Uterus (tissue), 2 donors: ENCODE results near the gene DOK6.

Experiments
- POLR2A ChIP-seq, 2 donors: fragments of 450-650 bp; IDR thresholded peaks; one replicate each; pipeline ENCODE4 v1.6.1; 2016; ENCODE audit warnings: antibody characterized with exemption in 2 of 2, mild to moderate bottlenecking in 1 of 2, moderate library complexity in 1 of 2
- TF ChIP-seq, protein P1 (sequence below), 4 experiments: fragments of 200-600 bp in 2 of 4; fragments of 450-650 bp in 2 of 4; sonication (generic) in 2 of 4; IDR thresholded peaks; one replicate each; pipeline ENCODE4 v1.5.1; 2016 to 2019; ENCODE audit warnings: antibody characterized with exemption in 4 of 4, mild to moderate bottlenecking in 2 of 4, moderate library complexity in 1 of 4

DNA sequence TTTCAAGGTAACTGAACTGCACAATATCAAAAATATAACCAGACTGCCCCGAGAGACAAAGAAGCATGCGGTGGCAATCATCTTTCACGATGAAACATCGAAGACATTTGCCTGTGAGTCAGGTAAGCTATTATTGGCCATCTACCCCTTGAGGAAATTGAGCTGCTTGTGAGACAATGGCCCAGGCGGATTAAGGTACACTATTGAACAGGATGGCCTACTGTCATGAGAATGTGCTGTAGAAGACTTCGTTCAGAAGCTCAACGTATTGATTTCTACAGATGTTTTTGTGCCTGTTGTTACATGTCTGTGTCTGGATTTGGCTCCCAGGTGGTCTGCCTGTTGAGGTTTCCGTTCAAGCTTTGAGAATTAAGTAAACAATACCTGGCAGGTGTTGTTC lies 198.7 kb downstream of the DOK6 start:
- TF ChIP-seq, protein P1, sequence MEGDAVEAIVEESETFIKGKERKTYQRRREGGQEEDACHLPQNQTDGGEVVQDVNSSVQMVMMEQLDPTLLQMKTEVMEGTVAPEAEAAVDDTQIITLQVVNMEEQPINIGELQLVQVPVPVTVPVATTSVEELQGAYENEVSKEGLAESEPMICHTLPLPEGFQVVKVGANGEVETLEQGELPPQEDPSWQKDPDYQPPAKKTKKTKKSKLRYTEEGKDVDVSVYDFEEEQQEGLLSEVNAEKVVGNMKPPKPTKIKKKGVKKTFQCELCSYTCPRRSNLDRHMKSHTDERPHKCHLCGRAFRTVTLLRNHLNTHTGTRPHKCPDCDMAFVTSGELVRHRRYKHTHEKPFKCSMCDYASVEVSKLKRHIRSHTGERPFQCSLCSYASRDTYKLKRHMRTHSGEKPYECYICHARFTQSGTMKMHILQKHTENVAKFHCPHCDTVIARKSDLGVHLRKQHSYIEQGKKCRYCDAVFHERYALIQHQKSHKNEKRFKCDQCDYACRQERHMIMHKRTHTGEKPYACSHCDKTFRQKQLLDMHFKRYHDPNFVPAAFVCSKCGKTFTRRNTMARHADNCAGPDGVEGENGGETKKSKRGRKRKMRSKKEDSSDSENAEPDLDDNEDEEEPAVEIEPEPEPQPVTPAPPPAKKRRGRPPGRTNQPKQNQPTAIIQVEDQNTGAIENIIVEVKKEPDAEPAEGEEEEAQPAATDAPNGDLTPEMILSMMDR (IDR thresholded peaks at IDR 0.05) = no peak
- no peak for TF ChIP-seq POLR2A (IDR thresholded peaks at IDR 0.05)
